Measurements from ENCODE around the gene AATK. TPM values are rescaled to one million over a fixed set of nuclear protein-coding genes. Genes with fewer than 3 reads are reported as not detected.

AATK gene
- total and polyA plus RNA-seq, 10 of the 15 experiments (the other 5 are each of a cell fraction or from before 2014, with no cell fraction given) = 0.04 TPM; not detected in 9

DNA sequence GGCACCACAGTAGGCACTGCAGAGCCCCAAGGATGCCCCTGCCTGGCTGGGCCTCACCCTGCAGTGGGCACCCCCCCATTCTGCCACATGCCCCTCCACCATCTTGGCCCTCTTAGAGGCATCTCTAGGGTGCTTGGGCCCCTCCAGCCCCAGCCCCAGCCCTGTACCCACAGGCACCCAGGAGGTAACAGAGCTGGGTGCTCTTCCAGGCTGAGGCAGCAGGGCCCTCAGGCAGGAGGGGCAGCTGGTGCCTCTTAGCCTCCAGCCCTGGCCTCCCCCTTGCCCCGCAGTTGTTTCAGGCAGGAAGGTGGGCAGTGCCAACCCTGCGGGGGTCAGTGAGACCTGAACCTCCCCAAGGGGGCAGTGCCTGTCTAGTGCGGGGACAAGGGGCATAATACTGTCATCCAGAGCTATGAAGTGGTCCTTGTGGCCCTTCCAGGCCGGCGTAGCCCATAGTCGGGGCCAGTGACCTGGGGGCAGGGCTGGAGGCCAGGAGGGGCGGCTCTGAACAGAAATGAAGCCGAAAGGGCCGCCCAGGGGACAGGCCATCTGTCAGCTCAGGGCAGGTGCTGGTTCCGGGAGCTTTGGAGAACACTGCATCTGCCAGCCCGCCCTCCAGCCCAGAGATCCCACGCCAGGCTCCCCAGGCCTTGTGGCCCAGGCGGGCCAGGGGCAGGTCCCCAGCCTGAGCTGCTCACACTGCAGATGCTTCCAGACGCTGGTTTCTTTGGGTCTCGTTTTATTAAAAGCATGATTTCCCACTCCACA, 4.9 kb upstream of the AATK start:
- Histone ChIP-seq H3K4me1 (ENCODE audit: control insufficient read depth, insufficient read depth, low read length) (no peaks in the 10 kb centered on the region), H3K4me2 (ENCODE audit: control insufficient read depth, insufficient read depth) (no peak overlapping the region), H3K4me3 (no peak overlapping the region), H3K27ac (ENCODE audit: control insufficient read depth, insufficient read depth) (no peak overlapping the region), H3K9me3 (replicated peaks; ENCODE audit: control insufficient read depth, insufficient read depth, low read length) (no peaks in the 10 kb centered on the region; the same call in 2 of the 3 replicates), H3K27me3 (replicated peaks in 1 of 2; ENCODE audit: control insufficient read depth in 2 of 2, insufficient read depth in 2 of 2, low read length in 1 of 2) (no peaks in the 10 kb centered on the region; a peak in 2 of 4 replicates), H4K20me1 (ENCODE audit: control insufficient read depth, insufficient read depth) (no peaks in the 10 kb centered on the region), H3K36me3 (ENCODE audit: control insufficient read depth in 2 of 2, insufficient read depth in 2 of 2, low read length in 1 of 2) (no peaks in the 10 kb centered on the region), H3K79me2 (ENCODE audit: control insufficient read depth, insufficient read depth, low read length) (no peaks in the 10 kb centered on the region), H3K9ac (ENCODE audit: control insufficient read depth, insufficient read depth, low read length) (no peak overlapping the region), H2AFZ (ENCODE audit: control insufficient read depth, low read depth, low read length) (no peak overlapping the region)
- no TSS peak for BruUV-seq (replicated peaks)
- FAIRE-seq = no peak
- RAD21 ChIA-PET (ENCODE audit: unreplicated experiment) = no interaction called here
- in situ Hi-C loops (cut with MboI) (no loop called here), intact Hi-C loops (cut with micrococcal nuclease; ENCODE audit: unreplicated experiment) (no loop called here)
- no peak for ATAC-seq
- CTCF ChIA-PET = no interaction called here
- 32% methylated on average over 15 of the region's 15 CpGs for WGBS (ENCODE audit: insufficient coverage, insufficient replicate concordance, low lambda C conversion rate, missing lambda C conversion rate)
- no peak for DNase-seq (ENCODE audit: low read depth, low spot score)
- SMC1A ChIA-PET (ENCODE audit: uncharacterized antibody, unreplicated experiment) = no interaction called here
- POLR2A ChIA-PET = no interaction called here
- no peak for TF ChIP-seq EP300 (IDR thresholded peaks at IDR 0.05; ENCODE audit: borderline replicate concordance in 1 of 2, control insufficient read depth in 1 of 2, low read depth in 2 of 2, low read length in 2 of 2)
- no peak for TF ChIP-seq POLR2A (IDR thresholded peaks at IDR 0.05; ENCODE audit: low read depth, low read length)
- TF ChIP-seq, protein P1, sequence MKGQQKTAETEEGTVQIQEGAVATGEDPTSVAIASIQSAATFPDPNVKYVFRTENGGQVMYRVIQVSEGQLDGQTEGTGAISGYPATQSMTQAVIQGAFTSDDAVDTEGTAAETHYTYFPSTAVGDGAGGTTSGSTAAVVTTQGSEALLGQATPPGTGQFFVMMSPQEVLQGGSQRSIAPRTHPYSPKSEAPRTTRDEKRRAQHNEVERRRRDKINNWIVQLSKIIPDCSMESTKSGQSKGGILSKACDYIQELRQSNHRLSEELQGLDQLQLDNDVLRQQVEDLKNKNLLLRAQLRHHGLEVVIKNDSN (IDR thresholded peaks at IDR 0.05; ENCODE audit: borderline replicate concordance, extremely low read length, insufficient read depth, low read depth, low read length) = no peak
- TF ChIP-seq, protein P2, sequence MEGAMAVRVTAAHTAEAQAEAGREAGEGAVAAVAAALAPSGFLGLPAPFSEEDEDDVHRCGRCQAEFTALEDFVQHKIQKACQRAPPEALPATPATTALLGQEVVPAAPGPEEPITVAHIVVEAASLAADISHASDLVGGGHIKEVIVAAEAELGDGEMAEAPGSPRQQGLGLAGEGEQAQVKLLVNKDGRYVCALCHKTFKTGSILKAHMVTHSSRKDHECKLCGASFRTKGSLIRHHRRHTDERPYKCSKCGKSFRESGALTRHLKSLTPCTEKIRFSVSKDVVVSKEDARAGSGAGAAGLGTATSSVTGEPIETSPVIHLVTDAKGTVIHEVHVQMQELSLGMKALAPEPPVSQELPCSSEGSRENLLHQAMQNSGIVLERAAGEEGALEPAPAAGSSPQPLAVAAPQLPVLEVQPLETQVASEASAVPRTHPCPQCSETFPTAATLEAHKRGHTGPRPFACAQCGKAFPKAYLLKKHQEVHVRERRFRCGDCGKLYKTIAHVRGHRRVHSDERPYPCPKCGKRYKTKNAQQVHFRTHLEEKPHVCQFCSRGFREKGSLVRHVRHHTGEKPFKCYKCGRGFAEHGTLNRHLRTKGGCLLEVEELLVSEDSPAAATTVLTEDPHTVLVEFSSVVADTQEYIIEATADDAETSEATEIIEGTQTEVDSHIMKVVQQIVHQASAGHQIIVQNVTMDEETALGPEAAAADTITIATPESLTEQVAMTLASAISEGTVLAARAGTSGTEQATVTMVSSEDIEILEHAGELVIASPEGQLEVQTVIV (IDR thresholded peaks at IDR 0.05; ENCODE audit: borderline replicate concordance, partially characterized antibody) = no peak
- TF ChIP-seq, protein P3, sequence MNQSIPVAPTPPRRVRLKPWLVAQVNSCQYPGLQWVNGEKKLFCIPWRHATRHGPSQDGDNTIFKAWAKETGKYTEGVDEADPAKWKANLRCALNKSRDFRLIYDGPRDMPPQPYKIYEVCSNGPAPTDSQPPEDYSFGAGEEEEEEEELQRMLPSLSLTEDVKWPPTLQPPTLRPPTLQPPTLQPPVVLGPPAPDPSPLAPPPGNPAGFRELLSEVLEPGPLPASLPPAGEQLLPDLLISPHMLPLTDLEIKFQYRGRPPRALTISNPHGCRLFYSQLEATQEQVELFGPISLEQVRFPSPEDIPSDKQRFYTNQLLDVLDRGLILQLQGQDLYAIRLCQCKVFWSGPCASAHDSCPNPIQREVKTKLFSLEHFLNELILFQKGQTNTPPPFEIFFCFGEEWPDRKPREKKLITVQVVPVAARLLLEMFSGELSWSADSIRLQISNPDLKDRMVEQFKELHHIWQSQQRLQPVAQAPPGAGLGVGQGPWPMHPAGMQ (IDR thresholded peaks at IDR 0.05; ENCODE audit: borderline replicate concordance) = no peak
- TF ChIP-seq, protein P4, sequence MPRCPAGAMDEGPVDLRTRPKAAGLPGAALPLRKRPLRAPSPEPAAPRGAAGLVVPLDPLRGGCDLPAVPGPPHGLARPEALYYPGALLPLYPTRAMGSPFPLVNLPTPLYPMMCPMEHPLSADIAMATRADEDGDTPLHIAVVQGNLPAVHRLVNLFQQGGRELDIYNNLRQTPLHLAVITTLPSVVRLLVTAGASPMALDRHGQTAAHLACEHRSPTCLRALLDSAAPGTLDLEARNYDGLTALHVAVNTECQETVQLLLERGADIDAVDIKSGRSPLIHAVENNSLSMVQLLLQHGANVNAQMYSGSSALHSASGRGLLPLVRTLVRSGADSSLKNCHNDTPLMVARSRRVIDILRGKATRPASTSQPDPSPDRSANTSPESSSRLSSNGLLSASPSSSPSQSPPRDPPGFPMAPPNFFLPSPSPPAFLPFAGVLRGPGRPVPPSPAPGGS (IDR thresholded peaks at IDR 0.05; ENCODE audit: borderline replicate concordance, insufficient read depth, low read depth, low read length, poor library complexity, severe bottlenecking) = no peak
- TF ChIP-seq GABPA (IDR thresholded peaks at IDR 0.05; ENCODE audit: low read depth) = no peak
- TF ChIP-seq RAD51 (IDR thresholded peaks at IDR 0.05) = no peak
- TF ChIP-seq BMI1 (IDR thresholded peaks at IDR 0.05; ENCODE audit: borderline replicate concordance) = no peak
- no peak for TF ChIP-seq ZNF207 (IDR thresholded peaks at IDR 0.05; ENCODE audit: borderline replicate concordance)
- no peak for TF ChIP-seq CHD2 (IDR thresholded peaks at IDR 0.05; ENCODE audit: borderline replicate concordance, low read depth, low read length)
- TF ChIP-seq, protein P5, sequence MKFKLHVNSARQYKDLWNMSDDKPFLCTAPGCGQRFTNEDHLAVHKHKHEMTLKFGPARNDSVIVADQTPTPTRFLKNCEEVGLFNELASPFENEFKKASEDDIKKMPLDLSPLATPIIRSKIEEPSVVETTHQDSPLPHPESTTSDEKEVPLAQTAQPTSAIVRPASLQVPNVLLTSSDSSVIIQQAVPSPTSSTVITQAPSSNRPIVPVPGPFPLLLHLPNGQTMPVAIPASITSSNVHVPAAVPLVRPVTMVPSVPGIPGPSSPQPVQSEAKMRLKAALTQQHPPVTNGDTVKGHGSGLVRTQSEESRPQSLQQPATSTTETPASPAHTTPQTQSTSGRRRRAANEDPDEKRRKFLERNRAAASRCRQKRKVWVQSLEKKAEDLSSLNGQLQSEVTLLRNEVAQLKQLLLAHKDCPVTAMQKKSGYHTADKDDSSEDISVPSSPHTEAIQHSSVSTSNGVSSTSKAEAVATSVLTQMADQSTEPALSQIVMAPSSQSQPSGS (IDR thresholded peaks at IDR 0.05; ENCODE audit: low read length) = no peak
- no peak for TF ChIP-seq IKZF2 (IDR thresholded peaks at IDR 0.05)
- TF ChIP-seq, protein P6, sequence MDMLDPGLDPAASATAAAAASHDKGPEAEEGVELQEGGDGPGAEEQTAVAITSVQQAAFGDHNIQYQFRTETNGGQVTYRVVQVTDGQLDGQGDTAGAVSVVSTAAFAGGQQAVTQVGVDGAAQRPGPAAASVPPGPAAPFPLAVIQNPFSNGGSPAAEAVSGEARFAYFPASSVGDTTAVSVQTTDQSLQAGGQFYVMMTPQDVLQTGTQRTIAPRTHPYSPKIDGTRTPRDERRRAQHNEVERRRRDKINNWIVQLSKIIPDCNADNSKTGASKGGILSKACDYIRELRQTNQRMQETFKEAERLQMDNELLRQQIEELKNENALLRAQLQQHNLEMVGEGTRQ (IDR thresholded peaks at IDR 0.05; ENCODE audit: borderline replicate concordance, low read depth, low read length) = no peak

Data from GM12878 (cell line).